Astrocyte (in vitro differentiated cells and primary cell): Measurements from ENCODE around the gene TRAP1.

ENCODE experiments used
- EZH2 ChIP-seq: IDR thresholded peaks from 2 replicates; pipeline ENCODE4 v1.6.1; 2012; ENCODE audit warnings: mild to moderate bottlenecking, low read length, inconsistent platforms; ENCODE audit not compliant: insufficient read depth
- TF ChIP-seq, protein P1 (sequence below): IDR thresholded peaks from 2 replicates; pipeline ENCODE4 v1.5.1; 2011; ENCODE audit warnings: low read depth, mild to moderate bottlenecking, inconsistent platforms, low read length, moderate library complexity; ENCODE audit not compliant: insufficient read depth

DNA sequence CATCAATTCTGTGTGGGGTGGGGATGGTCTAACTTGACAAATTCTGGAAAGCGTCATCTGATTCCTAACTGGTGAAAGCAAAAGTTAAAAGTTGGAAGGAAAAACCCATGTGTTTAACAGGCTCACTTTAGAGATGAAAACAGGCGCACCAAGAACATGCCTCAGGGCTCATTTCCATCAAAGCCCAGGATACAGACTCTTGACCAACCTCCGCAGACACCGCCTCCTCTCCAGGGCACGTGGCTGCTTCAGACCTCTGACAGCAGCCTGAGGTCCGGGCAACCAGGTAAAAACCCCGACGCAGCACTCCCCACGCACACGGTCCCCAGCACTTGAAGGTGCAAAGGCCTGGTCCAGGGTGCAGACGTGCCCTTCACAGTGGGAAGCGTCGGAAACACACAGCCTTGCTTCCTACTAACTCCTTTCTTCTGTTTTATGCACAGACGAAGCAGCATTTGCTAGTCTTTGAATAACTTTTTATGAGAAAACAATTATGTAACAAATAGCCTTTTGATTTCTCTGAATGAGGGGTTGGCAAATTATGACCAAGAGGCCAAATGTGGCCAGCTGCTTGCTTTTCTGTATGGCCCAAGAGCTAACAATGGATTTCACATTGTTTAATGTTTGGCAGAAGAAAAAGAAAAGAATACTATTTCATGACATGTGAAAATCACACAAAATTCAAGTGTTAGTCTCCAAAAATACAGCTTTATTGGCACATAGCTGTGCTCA, 44.2 kb upstream of the TRAP1 start:
- TF ChIP-seq EZH2, result no peak
- TF ChIP-seq, protein P1, sequence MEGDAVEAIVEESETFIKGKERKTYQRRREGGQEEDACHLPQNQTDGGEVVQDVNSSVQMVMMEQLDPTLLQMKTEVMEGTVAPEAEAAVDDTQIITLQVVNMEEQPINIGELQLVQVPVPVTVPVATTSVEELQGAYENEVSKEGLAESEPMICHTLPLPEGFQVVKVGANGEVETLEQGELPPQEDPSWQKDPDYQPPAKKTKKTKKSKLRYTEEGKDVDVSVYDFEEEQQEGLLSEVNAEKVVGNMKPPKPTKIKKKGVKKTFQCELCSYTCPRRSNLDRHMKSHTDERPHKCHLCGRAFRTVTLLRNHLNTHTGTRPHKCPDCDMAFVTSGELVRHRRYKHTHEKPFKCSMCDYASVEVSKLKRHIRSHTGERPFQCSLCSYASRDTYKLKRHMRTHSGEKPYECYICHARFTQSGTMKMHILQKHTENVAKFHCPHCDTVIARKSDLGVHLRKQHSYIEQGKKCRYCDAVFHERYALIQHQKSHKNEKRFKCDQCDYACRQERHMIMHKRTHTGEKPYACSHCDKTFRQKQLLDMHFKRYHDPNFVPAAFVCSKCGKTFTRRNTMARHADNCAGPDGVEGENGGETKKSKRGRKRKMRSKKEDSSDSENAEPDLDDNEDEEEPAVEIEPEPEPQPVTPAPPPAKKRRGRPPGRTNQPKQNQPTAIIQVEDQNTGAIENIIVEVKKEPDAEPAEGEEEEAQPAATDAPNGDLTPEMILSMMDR, result no peak
